HG03432 (cell line): Measurements from ENCODE around the gene SHQ1.

Experiments
- ATAC-seq: cut with Tn5 transposase; IDR thresholded peaks from one replicate; pipeline ENCODE4 v1.9.1; 2021; ENCODE audit warnings: mild to moderate bottlenecking, moderate library complexity; ENCODE audit not compliant: unreplicated experiment

The SHQ1 gene

GRCh38 chr3:72855001-72855400 lies 6.8 kb upstream of the SHQ1 start:
- no peak for ATAC-seq

GRCh38 chr3:72848703-72849081 lies 447 bp upstream of the SHQ1 start:
- peak; percentile 52 for ATAC-seq

- no peak for ATAC-seq
Observed at GRCh38 chr3:72847282-72847681, 963 bp downstream of the SHQ1 start.

- no peak for ATAC-seq
Observed at GRCh38 chr3:72846166-72846565, 2.1 kb downstream of the SHQ1 start.

- ATAC-seq = peak; percentile 30
Observed at GRCh38 chr3:72844436-72844993, 3.7 kb downstream of the SHQ1 start.

GRCh38 chr3:72839057-72839456 lies 9.2 kb downstream of the SHQ1 start:
- no peak for ATAC-seq

- ATAC-seq = no peak
Observed at GRCh38 chr3:72836923-72837322, 11.3 kb downstream of the SHQ1 start.

- ATAC-seq = no peak
Observed at GRCh38 chr3:72836416-72836815, 11.8 kb downstream of the SHQ1 start.

- no peak for ATAC-seq
Observed at GRCh38 chr3:72830452-72831223, 17.6 kb downstream of the SHQ1 start.

GRCh38 chr3:72829701-72830100 lies 18.5 kb downstream of the SHQ1 start:
- ATAC-seq = no peak

- ATAC-seq = peak; percentile 19
Observed at GRCh38 chr3:72821161-72821781, 27.0 kb downstream of the SHQ1 start.

GRCh38 chr3:72820415-72820814 lies 27.8 kb downstream of the SHQ1 start:
- ATAC-seq = no peak

GRCh38 chr3:72818905-72819304 lies 29.3 kb downstream of the SHQ1 start:
- ATAC-seq = no peak

GRCh38 chr3:72818092-72818773 lies 30.0 kb downstream of the SHQ1 start:
- ATAC-seq = no peak

GRCh38 chr3:72816862-72817355 lies 31.3 kb downstream of the SHQ1 start:
- peak; percentile 70 for ATAC-seq

GRCh38 chr3:72814308-72814707 lies 33.9 kb downstream of the SHQ1 start:
- peak; percentile 49 for ATAC-seq

- no peak for ATAC-seq
Observed at GRCh38 chr3:72812201-72812600, 36.0 kb downstream of the SHQ1 start.

- ATAC-seq = no peak
Observed at GRCh38 chr3:72811571-72811970, 36.7 kb downstream of the SHQ1 start.

- no peak for ATAC-seq
Observed at GRCh38 chr3:72810659-72811434, 37.4 kb downstream of the SHQ1 start.

- no peak for ATAC-seq
Observed at GRCh38 chr3:72810063-72810462, 38.2 kb downstream of the SHQ1 start.

- no peak for ATAC-seq
Observed at GRCh38 chr3:72804361-72804760, 43.9 kb downstream of the SHQ1 start.
